Measurements from ENCODE around the gene RAD17.
"Not testable (repeated sequence)": the region's sequence is repeated elsewhere in the genome, so short reads cannot be mapped to it uniquely, and the experiment has no call there.

RAD17 gene, protein sequence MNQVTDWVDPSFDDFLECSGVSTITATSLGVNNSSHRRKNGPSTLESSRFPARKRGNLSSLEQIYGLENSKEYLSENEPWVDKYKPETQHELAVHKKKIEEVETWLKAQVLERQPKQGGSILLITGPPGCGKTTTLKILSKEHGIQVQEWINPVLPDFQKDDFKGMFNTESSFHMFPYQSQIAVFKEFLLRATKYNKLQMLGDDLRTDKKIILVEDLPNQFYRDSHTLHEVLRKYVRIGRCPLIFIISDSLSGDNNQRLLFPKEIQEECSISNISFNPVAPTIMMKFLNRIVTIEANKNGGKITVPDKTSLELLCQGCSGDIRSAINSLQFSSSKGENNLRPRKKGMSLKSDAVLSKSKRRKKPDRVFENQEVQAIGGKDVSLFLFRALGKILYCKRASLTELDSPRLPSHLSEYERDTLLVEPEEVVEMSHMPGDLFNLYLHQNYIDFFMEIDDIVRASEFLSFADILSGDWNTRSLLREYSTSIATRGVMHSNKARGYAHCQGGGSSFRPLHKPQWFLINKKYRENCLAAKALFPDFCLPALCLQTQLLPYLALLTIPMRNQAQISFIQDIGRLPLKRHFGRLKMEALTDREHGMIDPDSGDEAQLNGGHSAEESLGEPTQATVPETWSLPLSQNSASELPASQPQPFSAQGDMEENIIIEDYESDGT

GRCh38 chr5:69369340-69370121 is at the start of gene RAD17, which contains the start of the genes AK6 and TAF9:
Gene RAD17 (plus strand): TSS chr5:69369818. CDS start chr5:69372209, 2,391 bp downstream.
Gene AK6 (minus strand): TSS chr5:69369520. CDS start chr5:69369490, 30 bp downstream.
Gene TAF9 (minus strand): TSS chr5:69369520. CDS start chr5:69365737, 3,783 bp downstream.
- DNase-seq = peak; percentile 91

- DNase-seq = no peak
These were observed 43.3 kb upstream of the RAD17 start for GRCh38 chr5:69326365-69326764.

- DNase-seq = no peak
These were observed 39.6 kb upstream of the RAD17 start for GRCh38 chr5:69329905-69330489.

- no peak for DNase-seq
These were observed 37.8 kb upstream of the RAD17 start for GRCh38 chr5:69331528-69332445.

GRCh38 chr5:69333668-69334315 is 35.8 kb upstream of the RAD17 start:
- not testable (repeated sequence) for DNase-seq

DNA sequence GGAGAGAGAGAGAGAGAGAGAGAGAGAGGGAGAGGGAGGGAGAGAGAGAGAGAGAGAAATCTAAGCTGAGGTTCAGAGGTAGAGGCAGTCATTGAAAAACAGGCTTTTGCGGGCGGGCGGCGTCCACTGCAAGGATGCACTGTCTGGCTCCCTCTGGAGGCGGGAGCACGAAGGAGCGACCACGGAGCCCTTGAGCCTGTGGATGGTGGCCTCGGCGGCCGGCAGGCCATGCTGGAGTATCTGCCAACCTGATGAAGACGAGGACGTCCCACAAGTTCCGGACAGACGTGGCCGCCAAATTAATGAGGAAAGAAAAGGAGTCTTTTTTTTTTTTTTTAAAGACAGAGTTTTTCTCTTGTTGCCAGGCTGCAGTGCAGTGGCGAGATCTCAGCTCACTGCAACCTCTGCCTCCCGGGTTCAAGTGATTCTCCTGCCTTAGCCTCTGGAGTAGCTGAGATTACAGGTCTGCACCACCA is 34.8 kb upstream of the RAD17 start:
- peak; percentile 73 for DNase-seq

DNA sequence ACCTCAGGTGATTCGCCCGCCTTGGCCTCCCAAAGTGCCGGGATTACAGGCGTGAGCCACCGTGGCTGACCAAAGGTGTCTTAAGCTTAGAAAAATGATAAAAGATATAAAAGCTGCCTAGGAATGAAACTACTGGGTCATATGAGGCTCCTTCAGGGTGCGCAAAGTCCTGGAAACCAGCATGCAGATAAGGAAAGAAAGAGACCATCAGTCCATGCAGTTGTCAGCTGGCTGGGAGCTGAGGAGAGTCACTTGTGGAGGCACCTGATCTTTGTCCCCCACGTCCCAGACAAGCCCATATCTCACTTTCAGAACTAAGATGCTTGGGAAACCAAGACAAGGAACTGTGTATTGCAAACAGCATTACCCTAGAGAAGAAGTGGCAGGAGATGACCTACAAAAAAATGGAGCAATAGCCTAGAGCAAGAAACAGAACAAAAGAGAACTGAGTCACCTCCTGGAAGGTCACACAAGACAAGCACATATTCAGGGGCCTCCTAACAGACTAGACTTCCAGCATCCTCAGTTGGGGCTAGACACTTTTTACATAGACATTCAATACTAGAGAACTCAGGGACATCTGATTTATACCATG is 34.2 kb upstream of the RAD17 start:
- DNase-seq = no peak

GRCh38 chr5:69341520-69342161 is 28.0 kb upstream of the RAD17 start:
- DNase-seq = no peak

GRCh38 chr5:69343083-69343482 is 26.5 kb upstream of the RAD17 start:
- no peak for DNase-seq

DNA sequence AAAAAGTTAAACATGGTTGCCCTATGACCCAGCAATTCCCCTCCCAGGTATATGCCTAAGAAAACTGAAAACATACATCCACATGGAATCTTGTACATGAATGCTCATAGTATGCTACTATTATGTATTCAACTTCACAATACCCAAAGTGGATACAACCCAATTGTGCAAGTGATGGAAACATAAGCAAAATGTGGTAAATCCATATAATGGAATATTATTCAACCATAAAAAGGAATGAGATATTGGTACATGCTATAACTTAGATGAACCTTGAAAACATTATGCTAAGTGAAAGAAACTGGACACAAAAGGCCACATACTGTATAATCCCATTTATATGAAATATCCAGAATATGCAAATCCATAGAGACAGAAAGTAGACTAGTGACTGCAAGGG is 19.0 kb upstream of the RAD17 start:
- DNase-seq = no peak

- no peak for DNase-seq
These were observed 9.9 kb upstream of the RAD17 start for GRCh38 chr5:69359699-69360098.

- no peak for DNase-seq
These were observed 9.2 kb upstream of the RAD17 start for GRCh38 chr5:69360442-69360841.

GRCh38 chr5:69364414-69364813 is 5.2 kb upstream of the RAD17 start:
- no peak for DNase-seq

- DNase-seq = no peak
These were observed 4.8 kb upstream of the RAD17 start for GRCh38 chr5:69364850-69365249.

DNA sequence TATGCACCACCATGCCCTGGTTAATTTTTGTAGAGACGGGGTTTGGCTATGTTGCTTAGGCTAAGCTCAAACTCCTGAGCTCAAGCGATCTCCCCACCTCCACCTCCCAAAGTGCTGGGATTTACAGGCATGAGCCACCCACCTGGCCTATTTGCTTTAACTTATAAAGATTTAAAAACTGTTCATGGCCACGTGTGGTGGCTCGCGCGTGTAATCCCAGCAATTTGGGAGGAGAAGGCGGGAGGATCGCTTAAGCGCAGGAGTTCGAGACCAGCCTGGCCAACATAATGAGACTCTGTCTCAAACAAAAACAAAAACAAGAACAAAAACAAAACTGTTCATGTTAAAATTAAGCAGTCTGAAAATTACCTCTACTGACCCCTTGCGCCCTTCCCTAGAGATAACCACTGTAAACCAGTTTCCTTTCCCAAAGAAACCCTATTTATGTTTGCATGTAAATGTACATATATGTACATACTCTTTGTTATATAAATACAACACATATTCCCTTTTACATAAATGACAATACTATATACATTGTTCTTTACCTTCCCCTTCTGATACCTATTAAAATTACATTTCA is 1.8 kb upstream of the RAD17 start:
- DNase-seq = no peak

- DNase-seq = peak; percentile 17
These were observed 919 bp upstream of the RAD17 start for GRCh38 chr5:69368458-69369339.

DNA sequence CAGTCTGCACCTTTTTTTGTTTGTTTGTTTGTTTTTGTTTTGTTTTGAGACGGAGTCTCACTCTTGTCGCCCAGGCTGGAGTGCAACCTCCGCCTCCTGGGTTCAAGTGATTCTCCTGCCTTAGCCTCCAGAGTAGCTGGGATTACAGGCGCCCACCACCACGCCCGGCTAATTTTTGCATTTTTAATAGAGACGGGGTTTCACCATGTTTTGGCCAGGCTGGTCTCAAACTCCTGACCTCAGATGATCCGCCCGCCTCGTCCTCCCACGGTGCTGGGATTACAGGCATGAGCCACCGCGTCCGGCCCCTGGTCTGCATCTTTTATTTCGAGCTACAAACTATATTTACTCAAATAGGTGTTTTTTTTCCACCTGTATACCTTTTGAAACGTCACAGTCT is 717 bp downstream of the RAD17 start:
- DNase-seq = not testable (repeated sequence)

DNA sequence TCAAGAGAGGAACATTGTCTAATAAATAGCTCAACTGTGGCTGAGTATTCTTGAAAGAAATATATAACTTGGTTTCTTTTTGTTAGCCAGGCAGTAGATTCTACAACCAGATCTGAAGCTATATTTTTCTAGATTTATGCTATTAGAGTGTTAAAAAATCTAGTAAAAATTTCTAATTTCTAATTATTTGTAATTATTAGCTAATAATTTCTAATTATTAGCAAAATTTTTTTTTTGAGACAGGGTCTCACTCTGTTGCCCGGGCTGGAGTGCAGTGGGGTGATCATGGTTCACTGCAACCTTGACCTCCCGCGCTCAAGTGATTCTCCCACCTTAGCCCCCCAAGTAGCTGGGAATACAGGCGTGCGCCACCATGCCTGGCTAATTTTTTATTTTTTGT is 2.8 kb downstream of the RAD17 start:
- no peak for DNase-seq

All from stimulated activated CD4-positive, alpha-beta T cell treated with anti-CD3 and anti-CD28 coated beads, Interleukin-1b, Interleukin-23, amount 100 ng/mL, for 48 hours (primary cell).